Measurements from ENCODE around the gene EIF2A. TPM values are rescaled to one million over a fixed set of nuclear protein-coding genes. Genes with fewer than 3 reads are reported as not detected.
"Not testable (repeated sequence)": the region's sequence is repeated elsewhere in the genome, so short reads cannot be mapped to it uniquely, and the experiment has no call there.

EIF2A gene
- 100 to 1,000 TPM; 179 to 198 (median 189) TPM for total RNA-seq

- no peaks in the 10 kb centered on the region for H3K9me3 ChIP-seq
- DNase-seq = peak; percentile 98 to 99
- H3K36me3 ChIP-seq = peaks cover 0 to 7% of the 10 kb centered on the region in 2 donors
- TF ChIP-seq POLR2A (IDR thresholded peaks at IDR 0.05) = peak; percentile 96 to 100
- TF ChIP-seq CTCF (IDR thresholded peaks at IDR 0.05) = peak in 1 of 6 experiments; percentile 18
- WGBS, 2 donors = 0 to 1% methylated on average over 28 to 47 of the region's 86 CpGs
- intact Hi-C loops (cut with DNase I) = loop anchor here (5.0 to 10.0 kb wide), 2 partner anchors 56 to 218 kb away; partner anchors contain the start of genes SELENOT and SIAH2
- peak within 1 kb of the TSS; percentile 63 to 98 (median 90) for H3K4me3 ChIP-seq (replicated peaks in 1 of 3)
- H3K27ac ChIP-seq = peak within 1 kb of the TSS; percentile 97 to 98 (median 97)
- H3K27me3 ChIP-seq = no peaks in the 10 kb centered on the region
- H3K4me1 ChIP-seq = peaks cover 18 to 22% of the 10 kb centered on the region in 2 donors
Measured at GRCh38 chr3:150546226-150547044, at the start of gene EIF2A, which contains the start of gene SERP1. Gene EIF2A (plus strand): TSS chr3:150546787. CDS start chr3:150546803, 16 bp downstream. Gene SERP1 (minus strand): TSS chr3:150546496. CDS start chr3:150546135, 361 bp downstream.

- TF ChIP-seq CTCF (IDR thresholded peaks at IDR 0.05) = no peak
- no peak for TF ChIP-seq POLR2A (IDR thresholded peaks at IDR 0.05)
- Histone ChIP-seq H3K36me3 (no peaks in the 10 kb centered on the region), H3K4me3 (replicated peaks in 1 of 3) (no peak overlapping the region), H3K27me3 (no peaks in the 10 kb centered on the region), H3K27ac (no peak overlapping the region), H3K9me3 (no peaks in the 10 kb centered on the region), H3K4me1 (no peaks in the 10 kb centered on the region)
- 80 to 86% methylated on average over 2 of the region's 2 CpGs for WGBS, 2 donors
- intact Hi-C loops (cut with DNase I) = loop anchor here (5.0 kb wide), 2 partner anchors 86 to 271 kb away; no protein-coding TSS in a partner anchor
- no peak for DNase-seq
Measured at GRCh38 chr3:150497956-150498355, 48.6 kb upstream of the EIF2A start.

- H3K4me3 ChIP-seq (replicated peaks in 1 of 3); H3K27ac ChIP-seq; H3K36me3 ChIP-seq; H3K9me3 ChIP-seq; H3K27me3 ChIP-seq; H3K4me1 ChIP-seq; DNase-seq; intact Hi-C loops (cut with DNase I): not testable (repeated sequence)
- 100% methylated on average over 1 of the region's 1 CpG for WGBS, 2 donors
Measured at GRCh38 chr3:150500960-150501359, 45.6 kb upstream of the EIF2A start.

GRCh38 chr3:150503402-150504099 lies 43.0 kb upstream of the EIF2A start:
- no peak for TF ChIP-seq POLR2A (IDR thresholded peaks at IDR 0.05)
- no peak for TF ChIP-seq CTCF (IDR thresholded peaks at IDR 0.05)
- Histone ChIP-seq H3K4me1 (no peaks in the 10 kb centered on the region), H3K4me3 (replicated peaks in 1 of 3) (no peak overlapping the region), H3K27ac (no peak overlapping the region), H3K9me3 (no peaks in the 10 kb centered on the region), H3K36me3 (no peaks in the 10 kb centered on the region), H3K27me3 (no peaks in the 10 kb centered on the region)
- no peak for DNase-seq
- intact Hi-C loops (cut with DNase I) = no loop called here
- 89 to 95% methylated on average over 3 to 5 of the region's 5 CpGs for WGBS, 2 donors

DNA sequence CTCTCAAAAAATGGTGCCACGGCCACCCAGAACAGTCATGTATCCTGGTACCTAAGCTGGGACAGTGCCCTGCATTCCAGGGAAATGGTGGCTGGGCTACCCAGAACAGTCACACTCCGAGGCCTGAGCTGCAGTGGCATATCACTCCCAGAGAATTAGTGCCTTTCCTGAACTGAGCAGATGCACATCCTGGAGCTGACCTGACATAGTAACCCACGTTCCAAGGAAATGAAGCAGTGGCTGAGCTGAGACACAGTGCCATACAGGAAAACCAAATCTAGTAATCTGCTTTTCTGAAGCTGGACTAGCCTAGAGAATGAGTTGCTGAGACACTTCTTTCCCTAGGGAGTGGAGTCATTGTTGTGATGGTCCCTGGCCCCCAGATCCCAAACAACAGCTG lies 42.1 kb upstream of the EIF2A start:
- Histone ChIP-seq H3K27ac (no peak overlapping the region), H3K4me1 (no peaks in the 10 kb centered on the region), H3K9me3 (no peaks in the 10 kb centered on the region), H3K36me3 (no peaks in the 10 kb centered on the region), H3K4me3 (replicated peaks in 1 of 3) (no peak overlapping the region), H3K27me3 (no peaks in the 10 kb centered on the region)
- 86 to 92% methylated on average over 3 of the region's 3 CpGs for WGBS, 2 donors
- no peak for DNase-seq
- intact Hi-C loops (cut with DNase I) = no loop called here
- TF ChIP-seq POLR2A (IDR thresholded peaks at IDR 0.05) = no peak

- H3K36me3 ChIP-seq = no peaks in the 10 kb centered on the region
- no peaks in the 10 kb centered on the region for H3K4me1 ChIP-seq
- no peak overlapping the region for H3K4me3 ChIP-seq (replicated peaks in 1 of 3)
- intact Hi-C loops (cut with DNase I) = no loop called here
- no peaks in the 10 kb centered on the region for H3K27me3 ChIP-seq
- no peaks in the 10 kb centered on the region for H3K9me3 ChIP-seq
- no peak for DNase-seq
- TF ChIP-seq POLR2A (IDR thresholded peaks at IDR 0.05) (no peak), CTCF (IDR thresholded peaks at IDR 0.05) (no peak)
- H3K27ac ChIP-seq = no peak overlapping the region
Measured at GRCh38 chr3:150508401-150508800, 38.2 kb upstream of the EIF2A start.

Data from thyroid gland (tissue), 4 donors.